GM21447 (cell line): Measurements from ENCODE around the gene NBEAL2.

ENCODE experiments used
- ATAC-seq: cut with Tn5 transposase; IDR thresholded peaks from one replicate; pipeline ENCODE4 v1.9.1; 2021; ENCODE audit not compliant: unreplicated experiment

NBEAL2 gene

DNA sequence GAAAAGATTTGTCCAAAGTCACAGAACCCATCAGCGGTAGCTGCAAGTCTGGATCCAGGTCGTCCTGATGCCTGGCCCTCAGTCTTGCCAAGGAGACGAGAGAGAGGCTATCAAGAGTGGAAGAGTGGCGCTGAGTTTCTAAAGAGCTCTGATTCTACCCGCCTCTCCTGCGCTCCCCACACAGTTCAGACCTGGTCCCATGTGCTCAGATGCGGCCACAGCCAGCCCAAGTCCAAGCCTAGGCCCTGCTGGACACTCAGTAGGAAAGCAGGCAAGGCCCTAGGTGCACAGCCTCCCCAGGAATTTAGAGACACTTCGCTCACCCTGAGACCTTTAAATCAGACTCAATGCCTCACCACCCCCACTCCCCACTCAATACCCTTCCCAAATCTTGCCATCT, 35.3 kb upstream of the NBEAL2 start:
- no peak for ATAC-seq

DNA sequence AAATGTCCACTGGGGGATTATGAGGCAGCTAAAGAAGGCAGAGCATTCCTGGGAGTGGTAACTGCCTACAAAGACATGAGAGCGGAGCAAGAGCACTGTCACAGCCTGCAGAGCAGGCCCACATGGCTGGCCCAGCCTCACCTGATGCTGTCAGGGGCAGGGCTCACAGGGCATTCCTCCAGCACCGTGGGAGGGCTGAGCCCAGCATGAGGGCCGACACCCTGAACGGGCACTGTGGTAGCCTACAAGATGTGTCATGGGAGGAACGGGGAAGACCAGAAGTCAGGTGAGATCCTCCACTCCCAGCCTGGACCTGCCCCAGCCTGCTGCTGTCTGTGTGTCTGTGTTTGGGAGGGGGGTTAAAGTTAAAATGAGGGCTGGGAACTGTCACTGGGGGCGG, 33.0 kb upstream of the NBEAL2 start:
- ATAC-seq = no peak

DNA sequence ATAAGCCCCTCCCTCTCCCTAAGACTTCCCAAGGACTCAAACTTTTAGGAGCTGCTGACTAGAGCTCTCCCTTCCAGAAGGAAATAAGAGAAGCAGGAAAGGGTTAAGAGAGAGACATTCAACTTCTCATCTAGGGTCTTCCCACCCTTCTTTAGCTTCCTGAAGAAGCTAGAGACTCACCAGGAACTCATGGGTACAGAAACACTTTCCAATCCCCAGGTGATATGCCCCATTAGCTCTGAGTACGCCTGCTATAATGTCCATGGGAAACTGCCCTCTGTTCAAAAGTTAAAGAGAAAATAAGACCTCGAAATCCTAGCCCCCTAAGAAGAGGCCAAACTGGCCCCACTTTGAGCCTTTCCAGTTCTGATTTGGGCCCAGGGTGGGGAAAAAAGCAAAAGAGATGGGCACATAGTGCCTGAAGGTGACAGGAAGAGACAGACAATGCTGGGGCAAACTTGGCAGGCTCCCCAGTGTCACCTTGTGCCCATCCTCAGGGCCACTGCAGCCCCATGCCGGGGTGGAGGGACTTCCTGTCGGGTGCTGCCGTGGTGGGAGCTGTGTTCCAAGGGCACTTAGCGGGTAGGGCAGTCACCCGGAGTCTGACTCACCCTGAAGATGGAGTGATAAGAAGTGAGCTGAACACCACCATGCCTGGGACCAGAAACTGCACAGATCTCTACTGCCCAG, 32.5 kb upstream of the NBEAL2 start:
- ATAC-seq = no peak

DNA sequence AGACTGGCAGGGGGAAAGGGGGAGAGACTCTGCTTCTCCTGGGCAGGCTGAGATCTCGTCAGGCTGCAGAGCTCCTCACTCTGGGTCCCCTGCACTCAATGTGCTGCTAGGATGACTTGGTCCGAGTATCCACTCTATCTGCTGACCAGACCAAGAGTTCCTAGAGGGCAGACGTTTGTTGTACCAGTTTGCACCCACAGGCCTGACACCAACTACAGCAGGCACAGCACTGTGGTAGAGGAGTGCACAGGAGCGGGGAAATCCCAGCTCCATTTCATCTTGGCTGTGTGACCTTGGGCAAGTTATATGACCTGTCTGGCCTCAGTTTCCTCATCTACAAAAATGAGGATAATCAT, 31.9 kb upstream of the NBEAL2 start:
- ATAC-seq = no peak

DNA sequence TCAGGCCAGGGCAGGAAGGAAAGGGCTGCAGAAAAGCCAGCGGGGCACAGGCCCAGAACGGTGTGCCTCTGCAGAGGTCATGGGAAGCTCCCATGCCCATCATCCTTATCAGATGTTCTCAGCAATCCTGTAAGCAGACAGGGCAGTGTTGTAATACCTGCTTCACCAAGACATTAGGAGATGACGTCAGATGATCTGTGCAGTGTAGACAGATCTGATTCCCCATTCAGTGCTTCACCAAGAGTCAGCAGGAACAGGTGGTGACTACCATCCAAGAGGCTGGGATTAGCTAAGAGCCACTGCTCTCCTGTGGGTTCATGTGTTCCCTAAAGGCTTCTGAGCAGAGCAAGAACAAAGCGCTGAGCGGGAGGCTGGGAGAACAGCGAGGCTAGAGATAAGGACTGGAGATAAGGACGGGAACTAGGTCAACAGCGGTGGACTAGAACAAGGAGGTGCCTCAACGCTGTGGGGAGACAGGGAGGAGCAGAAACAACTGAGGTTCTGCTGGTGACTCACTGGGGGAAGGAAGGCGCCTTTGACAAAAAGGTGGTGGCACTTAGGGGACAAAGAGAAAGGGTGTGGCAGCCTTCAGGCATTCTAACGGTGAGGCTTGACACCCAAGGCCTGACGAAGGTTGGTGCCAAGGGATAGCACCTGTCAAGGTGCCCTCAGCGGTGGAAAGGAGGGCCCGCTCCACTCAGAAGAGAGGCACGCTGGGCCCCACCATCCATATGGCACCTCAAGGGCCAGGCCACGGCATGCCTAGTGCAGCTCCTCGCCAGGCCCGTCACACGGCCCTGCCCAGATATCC, 31.3 kb upstream of the NBEAL2 start:
- ATAC-seq = no peak

DNA sequence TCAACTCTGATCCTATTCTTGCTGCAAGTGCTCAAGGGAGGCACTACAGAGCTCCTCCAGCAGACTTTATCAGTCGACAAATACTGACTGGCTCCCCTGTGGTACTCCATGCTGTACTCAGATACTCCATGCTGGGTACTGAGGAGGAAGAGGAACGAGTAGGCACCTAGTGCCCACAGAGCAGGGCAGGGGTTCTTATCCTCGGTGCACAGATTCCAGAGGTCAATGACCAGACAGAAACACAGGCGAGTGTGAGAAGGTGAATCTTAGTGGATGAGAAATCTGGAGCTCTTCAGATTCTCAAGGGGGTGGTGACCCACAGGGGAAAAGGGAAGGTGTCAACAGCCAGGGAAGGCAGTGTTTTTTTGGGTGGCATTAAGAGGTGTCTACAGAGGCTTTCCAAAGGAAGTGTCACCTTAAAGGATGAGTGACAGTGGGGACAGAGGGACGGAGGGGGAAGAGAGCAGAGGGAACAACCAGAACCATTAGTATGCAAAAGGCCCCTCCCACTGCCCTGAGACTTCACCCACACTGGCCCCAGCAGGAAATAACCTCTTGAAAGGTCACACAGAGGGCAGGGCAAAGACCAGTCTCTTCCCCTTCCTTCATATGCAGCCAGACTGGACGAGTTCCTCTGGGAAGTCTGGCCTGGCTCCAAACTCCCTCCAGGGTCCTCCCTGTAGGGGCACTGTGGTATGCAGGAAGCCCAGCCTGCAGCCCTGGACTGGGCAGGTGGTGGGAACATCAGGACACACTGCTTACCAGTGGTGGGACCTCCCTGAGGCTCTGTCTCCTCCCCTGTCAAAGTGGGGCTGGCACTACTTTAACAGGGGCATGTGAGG, 30.4 kb upstream of the NBEAL2 start:
- peak; percentile 53 for ATAC-seq

DNA sequence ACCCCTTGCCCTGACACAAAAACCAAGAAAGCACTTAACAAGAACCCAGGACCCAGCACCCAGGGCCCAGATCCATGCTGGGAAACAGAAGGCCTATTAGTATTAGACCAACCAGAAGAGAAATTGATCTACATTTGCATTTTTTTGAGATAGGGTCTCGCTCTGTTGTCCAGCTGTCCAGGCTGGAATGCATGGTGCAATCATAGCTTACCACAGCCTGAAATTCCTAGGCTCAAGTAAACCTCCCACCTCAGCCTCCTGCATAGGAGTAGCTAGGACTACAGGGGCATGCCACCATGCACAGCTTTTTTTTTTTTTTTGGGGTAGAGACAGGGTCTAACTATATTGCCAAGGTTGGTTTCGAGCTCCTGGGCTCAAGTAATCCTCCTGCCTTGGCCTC, 29.3 kb upstream of the NBEAL2 start:
- ATAC-seq = no peak

DNA sequence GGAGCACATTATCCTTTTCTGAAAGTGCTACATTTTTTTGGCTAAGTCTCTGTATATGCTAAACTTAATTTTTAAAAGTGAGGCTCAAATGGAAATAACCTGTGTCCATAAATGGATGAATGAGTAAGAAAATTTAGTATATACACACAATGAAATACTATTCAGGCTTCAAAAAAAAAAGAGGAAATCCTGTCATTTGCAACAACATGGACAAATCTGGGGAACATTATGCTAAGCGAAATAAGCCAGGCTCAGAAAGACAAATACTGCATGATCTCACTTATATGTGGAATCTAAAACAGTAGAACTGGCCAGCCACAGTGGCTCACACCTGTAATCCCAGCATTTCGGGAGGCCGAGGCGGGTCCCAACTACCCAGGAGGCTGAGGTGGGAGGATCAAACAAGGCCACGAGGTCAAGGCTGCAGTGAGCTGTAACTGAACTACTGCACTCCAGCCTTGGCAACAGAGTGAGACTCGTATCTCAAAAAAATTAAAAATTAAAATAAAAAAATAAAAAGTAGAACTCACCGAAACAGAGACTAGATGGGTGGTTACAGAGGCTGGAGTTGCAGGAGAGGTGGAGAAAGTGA, 28.7 kb upstream of the NBEAL2 start:
- ATAC-seq = no peak

DNA sequence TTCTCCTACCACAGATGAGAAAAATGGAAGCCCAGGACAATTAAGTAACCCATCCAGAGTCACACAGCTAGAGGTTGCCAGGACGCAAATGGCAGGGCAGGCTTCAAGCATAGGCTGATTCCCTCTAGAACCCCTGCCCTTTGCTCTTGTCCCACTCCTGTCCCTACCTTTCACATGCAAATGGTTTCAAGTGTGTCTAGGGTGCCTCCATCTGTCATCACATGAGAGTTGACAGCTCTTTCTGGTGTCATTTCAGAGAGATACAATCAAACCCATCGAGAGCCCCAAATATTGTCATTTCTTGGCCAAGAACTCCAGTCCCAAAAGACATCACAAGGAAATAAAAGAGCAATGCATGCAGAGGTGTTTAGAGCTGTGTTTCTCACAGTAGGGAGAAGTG, 26.7 kb upstream of the NBEAL2 start:
- no peak for ATAC-seq

DNA sequence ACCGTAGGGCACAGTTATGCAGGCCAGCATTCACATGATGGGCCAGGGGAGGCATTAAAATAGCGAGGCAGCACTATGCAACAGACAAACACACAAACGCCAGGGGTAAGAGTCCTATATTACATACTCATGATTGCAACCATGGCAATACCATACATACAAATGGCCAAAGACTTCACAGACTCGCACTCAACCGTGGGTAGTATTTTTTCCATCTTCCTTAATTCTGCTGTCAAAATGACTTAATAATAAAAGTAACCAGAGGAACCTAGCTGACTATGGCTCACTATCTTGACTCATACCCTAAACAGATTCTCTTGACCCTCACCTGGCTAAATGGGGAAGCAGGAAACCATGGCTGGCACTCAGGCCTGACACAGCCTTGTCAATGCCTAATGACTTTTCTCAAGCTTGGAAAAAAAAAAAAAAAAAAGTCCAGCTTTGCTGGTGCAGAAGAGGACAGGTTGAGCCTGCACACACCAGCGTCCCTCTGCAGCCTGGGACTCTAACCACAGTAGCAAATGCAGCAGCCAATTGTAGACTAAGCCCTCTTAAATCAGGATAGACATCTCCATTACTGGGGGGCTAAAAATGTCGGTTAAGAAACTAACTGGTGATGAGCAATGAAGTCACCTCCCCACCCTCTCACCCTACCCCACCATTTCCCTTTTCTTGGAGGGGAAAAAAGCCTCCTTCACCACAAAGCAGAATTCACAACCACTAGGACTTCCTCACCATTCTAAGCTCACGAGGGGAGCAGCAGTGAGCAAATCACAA, 26.0 kb upstream of the NBEAL2 start:
- ATAC-seq = peak; percentile 36

DNA sequence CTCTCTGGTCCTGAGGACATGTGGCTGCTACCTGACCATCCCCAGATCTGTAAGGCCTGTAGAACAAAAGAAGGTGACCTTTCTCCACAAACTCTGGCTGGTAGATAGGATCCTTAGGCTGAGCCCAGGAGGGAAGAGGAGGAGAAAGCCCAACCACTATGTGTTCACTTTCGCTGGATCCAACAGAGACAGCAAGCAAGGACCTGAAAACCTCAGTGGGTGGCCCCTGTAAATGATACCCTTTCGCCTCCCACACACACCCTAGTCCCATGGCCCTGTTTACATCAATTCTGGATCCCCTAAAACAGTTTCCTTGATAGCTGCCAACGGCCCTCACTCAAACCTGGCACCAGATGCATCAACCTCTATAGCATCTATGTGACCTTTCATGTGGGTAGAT, 25.3 kb upstream of the NBEAL2 start:
- no peak for ATAC-seq

DNA sequence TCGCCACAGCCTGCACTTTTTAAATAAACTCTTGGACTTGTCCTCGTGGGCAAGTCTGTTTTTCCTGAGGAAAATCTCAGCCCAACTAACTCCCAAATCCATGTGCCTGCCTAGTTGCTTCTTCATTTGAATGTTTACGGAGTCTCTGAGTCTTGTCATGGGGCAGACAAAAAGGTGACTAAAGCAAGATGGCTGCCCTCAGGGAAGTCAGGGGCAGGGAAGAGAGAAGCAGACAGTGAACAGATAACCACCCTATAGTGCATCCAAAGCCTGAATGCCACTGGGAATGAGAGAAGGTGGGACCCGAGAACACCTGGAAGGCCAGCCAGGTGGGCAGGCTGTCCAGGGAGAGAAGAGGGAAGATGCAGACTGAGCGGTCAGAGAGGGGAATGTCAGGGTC, 24.3 kb upstream of the NBEAL2 start:
- no peak for ATAC-seq

DNA sequence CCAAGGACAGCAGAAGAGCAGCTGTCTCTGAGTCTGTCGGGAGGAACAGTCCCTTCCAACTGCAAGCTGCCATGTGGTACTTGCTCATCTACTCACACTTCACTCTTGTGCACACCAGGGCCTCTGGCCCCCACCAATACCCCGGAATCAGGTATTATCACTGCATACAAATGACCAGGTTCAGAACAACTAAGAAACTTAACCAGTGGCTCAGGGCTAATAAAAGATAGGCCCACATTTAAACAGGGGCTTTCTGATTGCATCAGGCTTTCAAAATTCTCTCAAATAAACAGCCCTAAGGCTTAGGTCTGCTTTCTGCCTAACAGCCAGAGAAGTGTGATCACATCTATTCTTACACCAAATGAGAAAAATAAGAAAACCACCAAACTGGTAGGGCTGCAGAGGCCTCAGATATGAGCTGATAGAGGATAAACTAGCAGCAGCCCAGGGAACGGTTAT, 23.6 kb upstream of the NBEAL2 start:
- ATAC-seq = no peak

DNA sequence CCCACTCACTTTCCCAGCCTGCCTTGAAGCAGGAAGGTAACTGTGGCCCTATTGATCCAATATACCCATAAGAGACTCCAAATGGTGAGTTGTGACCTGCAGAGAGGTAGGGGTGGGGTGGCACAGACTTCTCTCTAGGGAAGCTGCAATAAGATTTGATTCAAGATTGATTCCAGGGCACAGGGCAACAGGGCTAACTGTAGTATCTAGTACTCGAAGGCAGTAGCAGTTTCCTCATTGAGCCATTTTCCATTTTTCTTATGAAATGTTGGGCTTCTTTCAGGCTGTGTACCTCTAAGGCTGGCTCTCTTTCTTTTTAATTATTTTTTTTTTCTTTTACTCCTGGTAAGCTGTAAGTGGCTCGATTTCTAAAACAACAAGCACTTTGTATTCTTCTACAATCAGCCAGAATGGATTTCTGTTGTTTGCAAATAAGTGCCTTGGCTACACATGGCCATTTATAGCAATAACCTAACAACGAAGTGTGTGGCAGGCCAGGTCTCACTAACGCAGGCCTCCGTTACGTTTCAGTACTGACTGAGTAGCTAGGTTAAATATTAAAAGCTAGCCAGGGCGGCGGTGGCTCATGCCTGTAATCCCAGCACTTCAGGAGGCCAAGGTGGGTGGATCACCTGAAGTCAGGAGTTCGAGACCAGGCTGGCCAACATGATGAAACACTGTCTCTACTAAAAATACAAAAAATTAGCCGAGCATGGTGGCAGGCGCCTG, 22.2 kb upstream of the NBEAL2 start:
- ATAC-seq = no peak

DNA sequence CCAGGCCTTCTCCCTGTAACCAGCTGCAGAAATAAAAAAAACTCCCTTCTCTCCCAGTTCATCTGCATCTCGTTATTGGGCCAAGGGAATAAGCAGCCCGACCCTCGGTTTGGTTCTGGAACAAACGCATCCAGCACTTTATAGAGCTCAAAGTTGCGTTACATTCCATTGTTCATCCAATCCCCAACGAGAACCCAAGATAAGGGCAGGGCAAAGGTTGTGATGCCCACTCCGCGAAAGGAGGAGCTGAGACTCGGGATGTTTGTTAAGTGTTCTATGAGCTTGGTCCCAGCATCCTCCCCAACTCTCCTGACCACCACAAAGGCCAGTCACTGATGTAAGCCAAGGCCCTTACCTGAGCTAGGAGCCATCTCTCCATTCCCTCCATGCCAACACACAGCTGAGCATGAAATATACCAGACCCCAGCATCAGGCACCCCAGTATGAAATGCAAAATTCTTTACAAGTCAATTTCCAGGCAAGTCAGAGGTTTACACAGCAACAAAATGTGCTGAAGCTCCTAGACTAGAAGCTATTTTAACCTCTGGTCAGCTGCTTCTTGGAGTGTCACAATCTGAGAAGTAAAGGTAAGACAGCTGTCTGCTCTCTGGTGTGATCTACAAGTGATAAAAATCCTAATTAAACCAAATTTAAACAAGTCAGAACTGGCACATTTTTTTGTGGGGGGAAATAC, 20.9 kb upstream of the NBEAL2 start:
- ATAC-seq = no peak

DNA sequence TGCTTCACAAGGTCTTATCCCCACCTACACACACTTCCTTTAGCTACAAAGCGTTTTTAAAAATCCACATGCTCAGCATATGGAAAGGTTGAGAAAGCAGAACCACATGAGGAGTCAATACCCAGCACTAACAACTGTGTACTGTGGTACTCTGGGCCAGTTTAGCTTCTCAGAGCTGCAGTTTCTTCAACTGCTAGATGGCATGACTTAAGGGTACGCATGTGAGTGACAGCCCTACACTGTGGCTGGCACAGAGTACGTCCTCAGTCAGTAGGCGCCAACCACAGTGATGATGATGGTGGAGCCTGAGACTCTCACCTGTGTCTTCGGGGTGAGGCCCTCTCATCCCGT, 20.3 kb upstream of the NBEAL2 start:
- ATAC-seq = no peak

DNA sequence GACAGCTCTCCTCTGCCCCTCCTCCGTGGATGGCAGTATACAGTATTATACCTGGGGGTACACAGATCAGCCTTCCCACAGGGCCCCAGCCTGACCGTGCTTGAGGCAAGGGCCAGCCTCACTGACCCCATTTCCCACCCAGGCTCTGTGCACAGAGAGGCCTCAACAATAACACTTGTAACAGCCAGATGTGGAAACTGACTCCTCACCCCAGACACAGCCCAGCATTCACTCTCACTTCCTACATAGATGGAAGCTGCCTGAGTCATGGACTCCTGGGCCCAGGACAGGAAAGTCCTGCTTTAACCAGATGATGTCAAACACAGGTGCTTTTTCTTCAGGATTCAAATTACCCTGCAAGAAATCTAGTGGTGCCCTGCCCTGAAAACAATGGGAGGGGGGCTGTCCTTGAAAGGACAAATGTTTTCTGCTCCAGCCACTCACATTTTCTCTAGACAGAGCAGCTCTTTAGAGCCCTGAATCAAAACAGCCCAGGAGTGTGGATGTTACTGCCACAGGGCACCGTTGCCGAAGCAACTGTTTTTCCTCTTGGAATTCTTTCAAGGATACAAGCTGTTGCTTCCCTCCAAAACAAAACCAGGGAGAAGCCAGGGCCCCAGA, 19.3 kb upstream of the NBEAL2 start:
- no peak for ATAC-seq

DNA sequence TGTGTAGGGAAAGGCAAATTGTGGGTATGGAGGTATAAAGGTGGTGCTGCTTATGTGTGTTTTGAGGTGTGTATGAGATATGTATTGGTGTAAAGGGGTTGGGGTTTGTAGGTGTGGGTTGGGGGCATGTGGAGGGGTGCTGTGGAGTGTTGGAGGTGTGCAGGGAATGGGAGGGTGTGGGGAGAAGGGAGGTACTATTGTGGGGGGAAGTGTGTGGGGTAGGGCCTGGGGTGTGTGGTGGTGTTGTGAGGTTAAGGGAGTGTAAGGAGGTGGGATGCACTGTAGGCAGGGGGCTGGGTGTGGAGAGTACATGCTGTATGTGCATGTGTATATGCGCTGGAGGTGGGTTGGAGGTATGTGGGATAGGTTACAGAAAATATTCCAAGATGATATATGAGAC, 18.6 kb upstream of the NBEAL2 start:
- no peak for ATAC-seq

DNA sequence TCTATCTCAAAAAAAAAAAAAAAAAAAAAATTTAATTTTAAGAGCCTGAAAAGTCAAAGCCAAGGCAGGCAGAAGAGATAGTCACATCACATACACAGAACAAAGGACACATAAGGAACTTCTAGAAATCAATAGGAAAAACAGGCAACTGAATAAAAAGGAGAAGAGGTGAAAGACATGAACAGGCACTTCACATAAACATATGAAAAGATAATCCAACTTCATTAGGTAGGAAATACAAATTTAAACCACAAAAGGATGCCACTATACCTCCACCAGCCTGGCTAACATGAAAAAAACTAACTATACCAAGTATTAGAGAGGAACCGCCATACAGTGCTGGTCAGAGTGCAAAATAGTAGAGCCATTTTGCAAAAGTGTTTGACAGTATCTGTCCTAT, 17.0 kb upstream of the NBEAL2 start:
- ATAC-seq = no peak
